OCI-LY1 (cell line): ENCODE data around the gene ST3GAL5.

Experiments used
- H2AFZ ChIP-seq: fragments of 200-600 bp; sonication (generic), shearing (Covaris generic); 2 replicates; pipeline ENCODE4 v1.6.0; 2014; ENCODE audit warnings: antibody characterized with exemption, mild to moderate bottlenecking, low read length
- H3F3A ChIP-seq: fragments of 200-600 bp; sonication (generic), shearing (Covaris generic); 2 replicates; pipeline ENCODE4 v1.6.0; 2014; ENCODE audit warnings: mild to moderate bottlenecking, antibody characterized with exemption, low read length, moderate library complexity; ENCODE audit not compliant: insufficient read depth
- H3K27ac ChIP-seq: fragments of 200-600 bp; sonication (generic); 2 replicates; pipeline ENCODE4 v1.5.1; 2014; ENCODE audit warnings: low read length, mixed run types, mild to moderate bottlenecking, low read depth; ENCODE audit not compliant: poor library complexity, severe bottlenecking
- H3K27me3 ChIP-seq: fragments of 200-600 bp; sonication (generic); 2 replicates; pipeline ENCODE4 v1.6.0; 2014; ENCODE audit warnings: antibody characterized with exemption, mild to moderate bottlenecking, low read length, moderate library complexity; ENCODE audit not compliant: insufficient read depth
- H3K36me3 ChIP-seq: fragments of 200-600 bp; sonication (generic); 2 replicates; pipeline ENCODE4 v1.6.1; 2014; ENCODE audit warnings: mild to moderate bottlenecking, antibody characterized with exemption, low read length, moderate library complexity, mixed read lengths; ENCODE audit not compliant: insufficient read depth
- H3K4me1 ChIP-seq: fragments of 200-600 bp; sonication (generic); 2 replicates; pipeline ENCODE4 v1.5.1; 2014; ENCODE audit warnings: mild to moderate bottlenecking, low read length, moderate library complexity; ENCODE audit not compliant: insufficient read depth, severe bottlenecking
- H3K4me2 ChIP-seq: fragments of 200-600 bp; sonication (generic), shearing (Covaris generic); 2 replicates; pipeline ENCODE4 v1.6.1; 2014; ENCODE audit warnings: low read length
- H3K4me3 ChIP-seq: fragments of 200-600 bp; sonication (generic); 2 replicates; pipeline ENCODE4 v1.5.1; 2014; ENCODE audit warnings: low read length, low read depth, mild to moderate bottlenecking, mixed read lengths; ENCODE audit not compliant: poor library complexity, severe bottlenecking
- H3K79me2 ChIP-seq: fragments of 200-600 bp; shearing (Covaris generic); 2 replicates; pipeline ENCODE4 v1.6.1; 2016; ENCODE audit warnings: mixed run types, low read length, mixed read lengths; ENCODE audit not compliant: insufficient read depth
- H3K9ac ChIP-seq: fragments of 200-600 bp; sonication (generic), shearing (Covaris generic); 2 replicates; pipeline ENCODE4 v1.6.1; 2014; ENCODE audit warnings: mild to moderate bottlenecking, low read length, mixed read lengths
- H3K9me2 ChIP-seq: fragments of 200-600 bp; sonication (generic), shearing (Covaris generic); 2 replicates; pipeline ENCODE4 v1.6.1; 2014; ENCODE audit warnings: low read depth, mild to moderate bottlenecking, low read length, mixed read lengths
- H3K9me3 ChIP-seq: fragments of 200-600 bp; shearing (Covaris generic); 2 replicates; pipeline ENCODE4 v1.6.1; 2014; ENCODE audit warnings: low read length, mixed read lengths
- H4K20me1 ChIP-seq: fragments of 200-600 bp; sonication (generic), shearing (Covaris generic); 2 replicates; pipeline ENCODE4 v1.6.0; 2016; ENCODE audit warnings: mild to moderate bottlenecking, low read length; ENCODE audit not compliant: insufficient read depth
- EZH2 ChIP-seq: fragments of 200-600 bp; sonication (generic), shearing (Covaris generic); IDR thresholded peaks from 2 replicates; pipeline ENCODE4 v1.8.0; 2017; ENCODE audit warnings: borderline replicate concordance, mixed run types, mild to moderate bottlenecking, antibody characterized with exemption, low read length, moderate library complexity, mixed read lengths
- TF ChIP-seq, protein P1 (sequence below): fragments of 200-600 bp; sonication (generic), shearing (Covaris generic); IDR thresholded peaks from 2 replicates; pipeline ENCODE4 v1.5.1; 2017; ENCODE audit warnings: mild to moderate bottlenecking, antibody characterized with exemption, low read length, moderate library complexity, mixed read lengths

ST3GAL5 gene

DNA sequence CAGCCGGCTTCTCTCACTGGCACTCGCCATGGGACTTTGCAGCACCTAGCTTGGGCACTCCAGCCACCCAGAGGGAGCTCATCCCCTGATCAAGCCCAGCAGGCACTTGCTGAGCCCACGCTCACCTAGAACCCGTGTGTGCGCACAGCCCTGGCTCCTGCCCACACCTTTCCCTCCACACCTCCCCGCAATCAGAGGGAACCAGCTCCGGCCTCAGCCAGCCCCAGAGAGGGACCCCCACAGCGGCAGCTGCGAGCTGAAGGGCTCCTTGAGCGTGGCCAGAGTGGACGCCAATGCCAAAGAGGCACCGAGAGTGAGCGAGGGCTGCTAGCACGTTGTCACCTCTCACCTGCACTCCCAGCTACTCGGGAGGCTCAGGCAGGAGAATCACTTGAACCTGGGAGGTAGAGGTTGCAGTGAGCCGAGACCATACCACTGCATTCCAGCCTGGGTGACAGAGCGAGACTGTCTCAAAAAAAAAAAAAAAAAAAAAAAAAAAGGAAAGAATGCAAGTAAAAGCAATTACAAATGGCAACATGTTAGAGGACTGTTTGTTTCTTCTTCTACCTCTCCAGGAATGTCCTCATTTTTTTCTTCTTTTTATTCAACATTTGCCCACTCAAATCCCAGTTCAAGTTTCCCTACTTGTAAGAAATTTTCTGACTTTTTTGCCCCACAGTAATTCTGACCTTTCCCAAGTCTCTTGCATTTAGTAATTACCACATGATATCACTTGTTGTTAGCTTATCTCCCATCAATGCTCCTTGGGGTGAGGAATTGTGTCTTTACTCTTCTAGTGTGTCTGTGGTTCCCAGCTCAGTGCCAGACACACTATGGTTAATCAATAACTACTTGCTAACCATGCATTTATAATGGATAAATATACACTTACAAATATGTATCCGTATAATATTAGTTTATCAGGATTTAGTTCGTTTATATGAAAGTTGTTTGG lies 40.6 kb upstream of the ST3GAL5 start:
- H3K27me3 ChIP-seq, result no peaks in the 10 kb centered on the region
- H3K36me3 ChIP-seq, result no peaks in the 10 kb centered on the region
- H4K20me1 ChIP-seq, result no peaks in the 10 kb centered on the region
- H3K79me2 ChIP-seq, result no peaks in the 10 kb centered on the region
- no peak overlapping the region for H3K9ac ChIP-seq
- no peak overlapping the region for H3K4me2 ChIP-seq
- H3F3A ChIP-seq, result no peaks in the 10 kb centered on the region
- H2AFZ ChIP-seq, result no peak overlapping the region
- no peaks in the 10 kb centered on the region for H3K9me3 ChIP-seq
- H3K9me2 ChIP-seq, result no peaks in the 10 kb centered on the region
- H3K4me1 ChIP-seq, result no peaks in the 10 kb centered on the region
- H3K4me3 ChIP-seq, result no peak overlapping the region
- no peak for TF ChIP-seq EZH2
- TF ChIP-seq, protein P1, sequence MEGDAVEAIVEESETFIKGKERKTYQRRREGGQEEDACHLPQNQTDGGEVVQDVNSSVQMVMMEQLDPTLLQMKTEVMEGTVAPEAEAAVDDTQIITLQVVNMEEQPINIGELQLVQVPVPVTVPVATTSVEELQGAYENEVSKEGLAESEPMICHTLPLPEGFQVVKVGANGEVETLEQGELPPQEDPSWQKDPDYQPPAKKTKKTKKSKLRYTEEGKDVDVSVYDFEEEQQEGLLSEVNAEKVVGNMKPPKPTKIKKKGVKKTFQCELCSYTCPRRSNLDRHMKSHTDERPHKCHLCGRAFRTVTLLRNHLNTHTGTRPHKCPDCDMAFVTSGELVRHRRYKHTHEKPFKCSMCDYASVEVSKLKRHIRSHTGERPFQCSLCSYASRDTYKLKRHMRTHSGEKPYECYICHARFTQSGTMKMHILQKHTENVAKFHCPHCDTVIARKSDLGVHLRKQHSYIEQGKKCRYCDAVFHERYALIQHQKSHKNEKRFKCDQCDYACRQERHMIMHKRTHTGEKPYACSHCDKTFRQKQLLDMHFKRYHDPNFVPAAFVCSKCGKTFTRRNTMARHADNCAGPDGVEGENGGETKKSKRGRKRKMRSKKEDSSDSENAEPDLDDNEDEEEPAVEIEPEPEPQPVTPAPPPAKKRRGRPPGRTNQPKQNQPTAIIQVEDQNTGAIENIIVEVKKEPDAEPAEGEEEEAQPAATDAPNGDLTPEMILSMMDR, result no peak
- no peak overlapping the region for H3K27ac ChIP-seq

DNA sequence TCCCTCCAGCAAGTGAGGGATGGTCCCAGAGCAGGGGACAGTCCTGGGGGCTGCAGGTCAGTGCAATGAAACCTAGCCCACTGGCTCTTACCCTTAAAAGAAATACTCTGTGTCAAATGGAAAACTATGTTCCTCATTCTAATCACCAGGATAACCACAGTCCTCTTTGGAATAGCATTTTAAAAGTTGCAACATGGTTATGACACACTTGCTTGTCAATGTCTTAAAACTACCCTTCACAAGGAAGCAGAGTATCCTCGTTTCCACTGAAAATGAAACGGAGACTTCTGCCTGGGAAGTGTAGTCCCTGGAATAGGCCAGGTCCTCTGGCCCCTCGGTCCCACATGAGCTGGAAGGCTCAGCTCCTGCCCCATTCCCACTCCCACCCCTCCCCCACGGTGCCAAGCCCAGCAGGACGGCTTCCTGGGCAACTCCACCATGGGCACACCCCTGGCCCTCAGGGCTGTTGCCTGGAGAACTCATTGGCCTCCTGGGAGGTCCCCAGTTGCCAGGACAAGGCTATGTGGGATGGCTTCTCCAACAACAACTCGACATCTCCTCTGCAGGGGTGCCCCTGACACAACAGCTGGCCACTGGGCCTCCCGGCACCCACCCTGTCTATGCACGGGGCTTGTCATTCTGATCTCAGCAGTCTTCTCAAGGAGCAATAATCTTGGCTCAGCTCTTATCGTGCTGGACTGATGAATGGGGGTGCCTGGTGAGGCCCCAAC lies 38.3 kb upstream of the ST3GAL5 start:
- Histone ChIP-seq H3K9me2 (no peaks in the 10 kb centered on the region), H4K20me1 (no peaks in the 10 kb centered on the region), H3K9me3 (no peaks in the 10 kb centered on the region), H3K4me3 (no peak overlapping the region), H3K36me3 (no peaks in the 10 kb centered on the region), H3K4me1 (no peaks in the 10 kb centered on the region), H2AFZ (no peak overlapping the region), H3K79me2 (no peaks in the 10 kb centered on the region), H3K27me3 (no peaks in the 10 kb centered on the region), H3K4me2 (no peak overlapping the region), H3F3A (no peaks in the 10 kb centered on the region), H3K9ac (no peak overlapping the region), H3K27ac (no peak overlapping the region)
- TF ChIP-seq, protein P1, result no peak
- TF ChIP-seq EZH2, result no peak

DNA sequence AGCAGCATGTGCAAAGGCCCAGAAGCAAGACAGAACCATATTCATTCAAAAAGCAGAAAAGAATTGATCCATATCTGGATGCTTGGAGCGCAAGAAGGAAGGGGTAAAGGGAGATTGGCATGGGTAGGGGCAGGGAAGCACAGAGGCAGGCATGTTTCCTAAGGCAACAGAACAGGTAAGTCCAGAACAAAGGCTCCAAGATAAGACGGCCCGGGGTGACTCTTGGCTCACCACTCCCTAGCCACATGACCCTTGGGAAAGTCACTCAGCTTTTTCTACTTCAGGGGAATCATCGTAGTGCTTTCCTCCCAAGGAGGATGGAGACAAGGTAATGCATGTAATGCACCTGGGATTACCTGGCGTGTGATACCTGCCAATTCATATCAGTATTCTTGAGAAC lies 37.7 kb upstream of the ST3GAL5 start:
- no peak overlapping the region for H3K27ac ChIP-seq

More for the DNA sequence above, 37.7 kb upstream of the ST3GAL5 start:
- no peaks in the 10 kb centered on the region; the same call in 1 of the 2 replicates for H3K27me3 ChIP-seq
- no peaks in the 10 kb centered on the region for H3F3A ChIP-seq
- H3K4me3 ChIP-seq, result no peak overlapping the region
- no peaks in the 10 kb centered on the region for H3K36me3 ChIP-seq
- no peaks in the 10 kb centered on the region for H4K20me1 ChIP-seq
- H2AFZ ChIP-seq, result no peak overlapping the region
- no peaks in the 10 kb centered on the region for H3K79me2 ChIP-seq
- no peak overlapping the region for H3K9ac ChIP-seq
- H3K4me2 ChIP-seq, result no peak overlapping the region
- no peaks in the 10 kb centered on the region for H3K9me3 ChIP-seq
- no peaks in the 10 kb centered on the region for H3K4me1 ChIP-seq
- TF ChIP-seq, protein P1, result no peak
- no peak for TF ChIP-seq EZH2
- no peaks in the 10 kb centered on the region for H3K9me2 ChIP-seq
